Testis (tissue), 3 donors: ENCODE measurements around the gene HIRA. TPM values are rescaled to one million over a fixed set of nuclear protein-coding genes. Genes with fewer than 3 reads are reported as not detected.

Experiments used
- DNase-seq: peaks from one replicate; pipeline ENCODE4 v3.0.0-alpha.2; 2019
- H3K27ac ChIP-seq, 2 donors: fragments of 200-600 bp; sonication (generic); one replicate each; pipeline ENCODE4 v1.5.1; 2019
- H3K27me3 ChIP-seq: fragments of 200-600 bp; sonication (generic); one replicate; pipeline ENCODE4 v1.5.1; 2019
- H3K36me3 ChIP-seq: fragments of 200-600 bp; sonication (generic); one replicate; pipeline ENCODE4 v1.5.1; 2017; ENCODE audit warnings: low read depth; ENCODE audit errors: missing control alignments
- H3K4me1 ChIP-seq: fragments of 200-600 bp; sonication (generic); one replicate; pipeline ENCODE4 v1.5.1; 2019
- H3K4me3 ChIP-seq, 2 donors: fragments of 200-600 bp; sonication (generic); one replicate each; pipeline ENCODE4 v1.5.1; 2017 to 2019
- H3K9me3 ChIP-seq: fragments of 200-600 bp; sonication (generic); one replicate; pipeline ENCODE4 v1.5.1; 2017
- POLR2A ChIP-seq: fragments of 450-650 bp; IDR thresholded peaks from one replicate; pipeline ENCODE4 v1.6.1; 2017; ENCODE audit warnings: antibody characterized with exemption, mild to moderate bottlenecking, moderate library complexity
- WGBS, 2 donors: methylation state at CpG; one replicate each; pipeline ENCODE4 v1.1.5; 2018; 5-methylcytosine and 5-hydroxymethylcytosine counted together
- intact Hi-C: fragments of 100-400 bp; cut with DNase I; formaldehyde crosslinking; loops from one replicate; pipeline ENCODE4 v1.15.1; 2023; ENCODE audit warnings: low total_unique reads
- polyA plus RNA-seq: library from polyadenylated mRNA; stranded (reverse); fragments of 350-450 nt; fragmentation: Illumina TruSeq; extraction: RNeasy Lipid Tissue Mini Kit (QIAGEN cat#74804); gene quantifications from one replicate; pipeline ENCODE4 v1.2.3, GENCODE V29; 2014; ENCODE audit warnings: low read depth, low replicate concordance; ENCODE audit not compliant: insufficient read depth
- total RNA-seq, 2 donors: library from RNA; depleted of rRNA; stranded (reverse); fragments of >200 nt; gene quantifications; one replicate each; pipeline ENCODE4 v1.2.3, GENCODE V29; 2016
- TF ChIP-seq, protein P1 (sequence below), 3 experiments: fragments of 450-650 bp in 2 of 3; fragments of 200-600 bp in 1 of 3; sonication (generic) in 1 of 3; IDR thresholded peaks; one replicate each; pipeline ENCODE4 v1.5.1; 2016 to 2019; ENCODE audit warnings: antibody characterized with exemption in 3 of 3, mild to moderate bottlenecking in 2 of 3, moderate library complexity in 1 of 3

Gene HIRA
- total and polyA plus RNA-seq, 3 donors from 2014 or later: 17.7 to 25.7 (median 21.8) TPM

DNA sequence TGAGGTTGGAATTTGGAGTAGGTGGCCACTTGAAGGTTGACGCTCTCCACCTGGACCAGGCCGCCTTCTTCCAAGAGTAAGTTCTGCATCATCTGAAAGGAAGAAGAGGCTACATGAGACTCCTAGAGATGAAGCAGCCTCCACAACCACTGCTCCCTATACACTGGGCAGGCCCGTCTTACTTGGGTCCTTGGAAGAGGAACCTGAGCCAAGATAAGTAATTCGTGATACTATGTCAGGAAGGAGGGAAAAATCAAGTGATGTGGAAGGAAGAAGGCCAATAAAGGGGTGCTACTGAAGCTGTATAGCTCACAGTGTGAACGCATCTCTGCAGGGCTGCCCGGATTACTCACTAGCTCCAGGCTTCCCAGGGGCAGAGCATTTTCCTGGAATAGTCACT, 36.4 kb upstream of the HIRA start:
- Histone ChIP-seq H3K27me3 (no peaks in the 10 kb centered on the region), H3K27ac (no peak overlapping the region), H3K4me1 (no peaks in the 10 kb centered on the region), H3K9me3 (no peaks in the 10 kb centered on the region), H3K4me3 (no peak overlapping the region), H3K36me3 (no peaks in the 10 kb centered on the region)
- DNase-seq: no peak
- intact Hi-C loops: no loop called here
- 87 to 95% methylated on average over 6 of the region's 6 CpGs for WGBS, 2 donors
- TF ChIP-seq, protein P1, sequence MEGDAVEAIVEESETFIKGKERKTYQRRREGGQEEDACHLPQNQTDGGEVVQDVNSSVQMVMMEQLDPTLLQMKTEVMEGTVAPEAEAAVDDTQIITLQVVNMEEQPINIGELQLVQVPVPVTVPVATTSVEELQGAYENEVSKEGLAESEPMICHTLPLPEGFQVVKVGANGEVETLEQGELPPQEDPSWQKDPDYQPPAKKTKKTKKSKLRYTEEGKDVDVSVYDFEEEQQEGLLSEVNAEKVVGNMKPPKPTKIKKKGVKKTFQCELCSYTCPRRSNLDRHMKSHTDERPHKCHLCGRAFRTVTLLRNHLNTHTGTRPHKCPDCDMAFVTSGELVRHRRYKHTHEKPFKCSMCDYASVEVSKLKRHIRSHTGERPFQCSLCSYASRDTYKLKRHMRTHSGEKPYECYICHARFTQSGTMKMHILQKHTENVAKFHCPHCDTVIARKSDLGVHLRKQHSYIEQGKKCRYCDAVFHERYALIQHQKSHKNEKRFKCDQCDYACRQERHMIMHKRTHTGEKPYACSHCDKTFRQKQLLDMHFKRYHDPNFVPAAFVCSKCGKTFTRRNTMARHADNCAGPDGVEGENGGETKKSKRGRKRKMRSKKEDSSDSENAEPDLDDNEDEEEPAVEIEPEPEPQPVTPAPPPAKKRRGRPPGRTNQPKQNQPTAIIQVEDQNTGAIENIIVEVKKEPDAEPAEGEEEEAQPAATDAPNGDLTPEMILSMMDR (IDR thresholded peaks at IDR 0.05): no peak
- no peak for TF ChIP-seq POLR2A

DNA sequence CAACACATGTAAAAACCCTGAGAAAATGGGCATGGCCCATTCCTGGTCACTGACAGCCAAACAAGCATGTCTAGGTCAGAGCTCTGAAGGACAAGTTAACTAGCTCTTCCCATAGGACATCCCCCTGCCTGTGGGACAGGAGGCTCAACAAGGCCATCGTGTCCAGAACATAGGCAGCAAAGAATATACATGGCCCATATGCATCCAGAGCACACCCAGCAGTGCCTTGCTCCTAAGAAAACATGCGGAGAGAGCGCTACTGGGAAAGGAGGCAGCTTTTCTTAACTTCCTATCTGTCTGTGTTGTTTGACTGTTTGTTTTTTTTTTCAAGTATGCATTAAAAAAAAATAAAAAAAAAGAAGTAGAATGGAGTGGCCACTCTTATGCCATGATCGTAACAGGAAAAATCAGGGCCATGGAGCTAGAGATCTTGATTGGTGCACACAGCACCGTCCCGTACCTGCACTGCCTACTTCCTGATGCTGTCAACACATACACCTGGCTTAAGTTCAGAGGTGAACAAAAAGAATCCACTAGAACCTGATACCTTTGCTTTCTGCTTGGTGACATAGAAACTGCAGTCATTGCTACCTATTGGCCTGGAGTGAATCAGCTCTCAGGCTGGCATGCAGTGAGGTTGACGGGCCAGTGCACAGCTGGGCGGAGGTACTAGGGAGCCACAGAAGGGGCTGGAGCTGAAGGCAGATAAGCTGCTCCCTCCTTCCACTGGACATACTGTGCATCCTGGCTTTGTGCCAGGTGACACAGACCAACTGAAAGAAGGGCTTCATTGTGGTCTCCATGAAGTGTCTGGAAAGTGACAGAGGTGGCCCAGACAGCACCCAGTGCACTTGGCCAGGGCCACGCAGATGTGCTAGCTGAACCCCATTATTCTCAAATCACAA, 35.6 kb upstream of the HIRA start:
- no peaks in the 10 kb centered on the region for H3K9me3 ChIP-seq
- TF ChIP-seq, protein P1 (IDR thresholded peaks at IDR 0.05): no peak
- no peak for TF ChIP-seq POLR2A
- WGBS, 2 donors: 84 to 95% methylated on average over 9 of the region's 9 CpGs
- H3K36me3 ChIP-seq: no peaks in the 10 kb centered on the region
- intact Hi-C loops: no loop called here
- no peaks in the 10 kb centered on the region for H3K27me3 ChIP-seq
- H3K4me3 ChIP-seq: no peak overlapping the region
- DNase-seq: no peak
- no peaks in the 10 kb centered on the region for H3K4me1 ChIP-seq
- no peak overlapping the region for H3K27ac ChIP-seq

- Histone ChIP-seq H3K36me3 (no peaks in the 10 kb centered on the region), H3K27ac (no peak overlapping the region), H3K9me3 (no peaks in the 10 kb centered on the region), H3K4me1 (no peaks in the 10 kb centered on the region), H3K4me3 (no peak overlapping the region), H3K27me3 (no peaks in the 10 kb centered on the region)
- TF ChIP-seq, protein P1 (IDR thresholded peaks at IDR 0.05): no peak
- intact Hi-C loops: no loop called here
- WGBS, 2 donors: 87 to 94% methylated on average over 14 of the region's 14 CpGs
- no peak for DNase-seq
Observed at GRCh38 chr22:19466126-19466716, 34.7 kb upstream of the HIRA start.

- H3K27ac ChIP-seq: no peak overlapping the region
- no peak overlapping the region for H3K4me3 ChIP-seq
- H3K36me3 ChIP-seq: no peaks in the 10 kb centered on the region
- no peaks in the 10 kb centered on the region for H3K27me3 ChIP-seq
- no peak for DNase-seq
- H3K9me3 ChIP-seq: no peaks in the 10 kb centered on the region
- intact Hi-C loops: no loop called here
- H3K4me1 ChIP-seq: no peaks in the 10 kb centered on the region
- TF ChIP-seq, protein P1 (IDR thresholded peaks at IDR 0.05): no peak
- no peak for TF ChIP-seq POLR2A
- WGBS, 2 donors: 80 to 100% methylated on average over 4 of the region's 4 CpGs
Observed at GRCh38 chr22:19464975-19465374, 33.4 kb upstream of the HIRA start.
